ENCODE results near the gene LSP1.

LSP1 gene

GRCh38 chr11:1893581-1894359 lies 40.9 kb downstream of the LSP1 start:
- no peak for DNase-seq

DNA sequence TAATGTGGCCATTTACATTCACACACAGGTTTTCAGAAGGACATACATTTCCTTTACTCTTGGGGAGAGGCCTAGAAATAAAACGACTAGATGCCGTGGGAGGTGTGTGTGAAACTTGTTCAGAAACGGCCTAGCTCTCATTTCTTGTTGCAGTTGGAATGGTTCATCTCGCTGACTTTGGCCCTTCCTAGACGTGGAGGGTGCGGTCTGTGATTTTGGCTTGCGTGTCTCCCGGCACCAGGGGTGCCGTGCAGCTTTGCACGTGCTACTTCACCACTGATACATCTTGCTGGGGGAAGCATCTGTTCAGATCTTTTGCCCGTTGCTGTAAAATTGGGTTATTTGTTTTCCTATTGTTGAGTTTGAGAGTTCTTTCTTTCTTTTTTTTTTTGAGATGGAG lies 41.9 kb downstream of the LSP1 start:
- no peak for DNase-seq

GRCh38 chr11:1896468-1896867 lies 43.6 kb downstream of the LSP1 start:
- no peak for DNase-seq

DNA sequence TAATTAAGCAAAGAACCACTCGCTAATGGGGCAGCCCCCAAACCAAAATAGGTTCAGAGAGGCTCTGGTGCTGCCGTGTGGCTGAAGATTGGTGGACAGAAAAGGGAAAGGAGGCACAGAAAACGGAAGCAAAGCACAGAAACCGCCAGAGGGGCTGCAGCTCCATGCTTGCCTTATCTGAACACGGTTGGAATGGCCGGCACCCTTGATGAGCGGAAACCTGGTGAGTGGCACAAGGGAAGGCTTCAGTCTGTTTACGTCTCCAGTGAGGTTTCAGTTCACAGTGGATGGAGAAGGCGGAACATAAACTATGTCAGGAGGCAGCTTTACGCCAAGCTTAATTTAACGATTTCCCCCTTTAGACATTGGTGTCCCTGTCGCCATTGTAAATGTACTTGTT lies 44.0 kb downstream of the LSP1 start:
- DNase-seq: no peak

- no peak for DNase-seq
Observed at GRCh38 chr11:1899090-1899489, 46.2 kb downstream of the LSP1 start.

DNA sequence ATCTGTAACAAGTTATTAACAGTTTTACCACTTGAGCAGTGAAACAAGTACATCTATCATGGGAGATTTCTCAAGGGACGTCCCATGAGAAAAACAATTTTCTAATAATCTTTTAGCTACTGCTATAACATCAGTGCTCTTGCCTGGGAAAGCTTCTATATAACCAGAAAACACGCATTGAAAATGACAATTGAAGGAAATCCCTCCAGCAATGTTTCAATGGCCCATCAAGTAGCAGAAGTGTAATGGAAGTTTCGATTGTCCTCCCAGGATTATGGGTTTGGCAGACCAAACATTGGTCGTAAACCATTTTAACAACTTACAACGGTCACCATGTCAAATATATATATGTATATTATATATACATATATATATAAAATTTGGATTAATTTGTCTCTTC lies 46.8 kb downstream of the LSP1 start:
- no peak for DNase-seq

DNA sequence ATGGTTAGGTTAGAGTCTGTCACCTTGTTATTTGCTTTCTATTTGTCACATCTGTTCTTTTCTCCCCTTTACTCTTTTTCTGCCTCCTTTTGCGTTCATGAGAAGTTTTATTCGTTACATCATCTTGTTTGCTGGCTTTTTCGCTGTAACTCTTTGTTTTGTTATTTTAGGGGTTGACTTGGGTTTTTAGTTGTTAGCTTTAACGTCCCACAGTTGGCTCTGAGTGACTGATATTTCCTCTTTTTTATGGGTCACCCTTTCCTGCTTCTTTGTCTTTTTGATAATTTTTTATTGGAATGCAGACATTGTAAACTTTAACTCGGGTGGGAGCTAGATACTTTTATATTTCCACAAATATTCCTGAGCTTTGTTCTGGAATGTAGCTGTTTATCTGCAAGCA lies 53.3 kb downstream of the LSP1 start:
- no peak for DNase-seq

- no peak for DNase-seq
Observed at GRCh38 chr11:1906611-1907423, 53.9 kb downstream of the LSP1 start.

- DNase-seq: no peak
Observed at GRCh38 chr11:1908618-1909017, 55.7 kb downstream of the LSP1 start.

DNA sequence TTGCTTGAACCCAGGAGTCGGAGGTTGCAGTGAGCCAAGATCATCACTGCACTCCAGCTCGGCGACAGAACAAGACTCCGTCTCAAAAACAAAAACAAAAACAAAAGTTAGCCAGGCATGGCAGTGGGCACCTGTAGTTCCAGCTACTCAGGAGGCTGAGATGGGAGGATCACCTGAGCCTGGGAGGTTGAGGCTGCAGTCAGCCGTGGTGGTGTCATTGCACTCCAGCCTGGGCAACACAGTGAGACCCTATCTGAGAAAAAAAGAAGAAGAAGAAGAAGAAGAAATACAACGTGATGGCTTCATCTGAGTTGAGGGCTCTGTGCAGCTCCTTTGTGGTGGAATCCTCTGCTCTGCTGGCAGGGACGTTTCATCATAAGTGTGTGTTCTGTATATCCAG lies 56.6 kb downstream of the LSP1 start:
- DNase-seq: no peak

DNA sequence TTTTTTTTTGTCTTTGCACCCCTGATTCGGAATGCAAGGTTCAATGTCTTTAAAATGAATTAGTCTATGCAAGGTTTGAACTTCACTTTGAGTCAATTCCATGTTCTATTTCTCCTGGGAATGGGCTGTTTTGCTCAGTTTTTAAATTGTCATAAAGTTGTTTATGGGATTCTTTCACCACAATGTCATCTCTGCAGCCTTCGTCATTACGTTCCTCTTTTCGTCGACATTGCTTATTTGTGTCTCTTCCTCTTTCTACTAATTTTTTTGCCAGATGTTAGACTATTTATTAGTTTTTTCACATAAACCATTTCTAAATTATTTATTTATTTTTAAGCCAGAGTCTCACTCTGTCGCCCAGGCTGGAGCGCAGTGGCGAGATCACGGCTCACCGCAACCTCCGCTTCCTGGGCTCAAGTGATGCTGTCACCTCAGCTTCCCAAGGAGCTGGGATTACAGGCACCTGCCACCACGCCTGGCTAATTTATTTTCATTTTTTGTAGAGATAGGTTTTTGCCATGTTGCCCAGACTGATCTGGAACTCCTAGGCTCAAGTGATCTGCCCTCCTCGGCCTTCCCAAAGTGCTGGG lies 59.5 kb downstream of the LSP1 start:
- no peak for DNase-seq

- DNase-seq: no peak
Observed at GRCh38 chr11:1913271-1914060, 60.6 kb downstream of the LSP1 start.

DNA sequence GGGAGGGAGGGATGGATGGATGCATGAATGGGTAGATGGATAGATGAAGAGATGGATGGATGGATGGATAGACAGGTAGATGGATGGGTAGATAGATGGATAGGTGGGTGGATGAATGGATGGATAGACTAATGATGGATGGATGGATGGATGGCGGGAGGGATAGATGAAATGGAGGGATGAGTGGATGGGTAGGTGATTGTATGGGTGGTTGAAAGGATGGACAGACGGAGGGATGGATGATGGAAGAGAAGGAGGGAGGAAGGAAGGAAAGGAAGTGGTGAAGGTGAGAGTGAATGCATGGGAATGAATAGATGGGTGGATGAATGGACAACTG lies 62.9 kb downstream of the LSP1 start:
- DNase-seq: no peak

DNA sequence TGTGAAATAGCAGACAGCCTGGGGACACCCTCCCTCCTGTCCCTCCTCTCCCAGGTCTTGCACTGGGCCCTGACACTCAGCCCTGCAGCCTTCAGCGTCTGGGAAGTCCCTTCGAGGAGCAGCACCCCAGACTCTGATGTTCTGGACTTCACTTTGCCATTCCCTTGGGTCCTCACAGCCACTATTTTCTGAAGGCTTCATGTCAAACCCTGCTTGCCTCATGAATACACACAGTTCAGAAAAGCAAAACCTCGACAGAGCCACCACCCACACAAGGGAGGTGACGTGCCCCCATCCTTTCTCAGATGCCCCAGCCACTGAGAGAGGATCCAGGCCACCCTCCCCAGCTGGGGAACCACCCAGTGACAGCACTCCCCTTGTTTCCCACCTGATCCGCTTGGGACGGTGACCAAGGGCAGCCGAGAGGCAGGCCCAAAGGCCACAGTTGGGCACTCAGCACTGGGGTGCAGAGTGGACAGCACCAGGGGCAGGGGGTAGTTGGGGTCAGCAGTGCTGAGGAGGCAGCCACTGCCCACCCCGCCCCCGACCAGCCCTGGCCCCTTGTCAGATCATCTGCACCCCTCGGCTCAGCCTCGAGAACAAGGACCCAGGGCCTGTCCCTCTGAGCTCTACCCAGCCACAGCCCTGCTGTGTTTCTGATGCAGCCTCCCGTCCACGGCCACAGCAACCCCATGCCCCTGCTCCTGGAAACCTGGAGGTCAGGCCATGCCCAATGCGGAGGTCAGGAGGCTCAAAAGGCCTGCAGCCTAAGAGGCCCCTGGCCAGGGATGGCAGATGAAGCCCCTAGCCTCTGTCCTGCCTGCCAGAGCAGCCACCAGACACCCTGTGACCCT lies 63.5 kb downstream of the LSP1 start:
- DNase-seq: no peak

GRCh38 chr11:1916986-1917522 lies 64.2 kb downstream of the LSP1 start:
- DNase-seq: no peak

DNA sequence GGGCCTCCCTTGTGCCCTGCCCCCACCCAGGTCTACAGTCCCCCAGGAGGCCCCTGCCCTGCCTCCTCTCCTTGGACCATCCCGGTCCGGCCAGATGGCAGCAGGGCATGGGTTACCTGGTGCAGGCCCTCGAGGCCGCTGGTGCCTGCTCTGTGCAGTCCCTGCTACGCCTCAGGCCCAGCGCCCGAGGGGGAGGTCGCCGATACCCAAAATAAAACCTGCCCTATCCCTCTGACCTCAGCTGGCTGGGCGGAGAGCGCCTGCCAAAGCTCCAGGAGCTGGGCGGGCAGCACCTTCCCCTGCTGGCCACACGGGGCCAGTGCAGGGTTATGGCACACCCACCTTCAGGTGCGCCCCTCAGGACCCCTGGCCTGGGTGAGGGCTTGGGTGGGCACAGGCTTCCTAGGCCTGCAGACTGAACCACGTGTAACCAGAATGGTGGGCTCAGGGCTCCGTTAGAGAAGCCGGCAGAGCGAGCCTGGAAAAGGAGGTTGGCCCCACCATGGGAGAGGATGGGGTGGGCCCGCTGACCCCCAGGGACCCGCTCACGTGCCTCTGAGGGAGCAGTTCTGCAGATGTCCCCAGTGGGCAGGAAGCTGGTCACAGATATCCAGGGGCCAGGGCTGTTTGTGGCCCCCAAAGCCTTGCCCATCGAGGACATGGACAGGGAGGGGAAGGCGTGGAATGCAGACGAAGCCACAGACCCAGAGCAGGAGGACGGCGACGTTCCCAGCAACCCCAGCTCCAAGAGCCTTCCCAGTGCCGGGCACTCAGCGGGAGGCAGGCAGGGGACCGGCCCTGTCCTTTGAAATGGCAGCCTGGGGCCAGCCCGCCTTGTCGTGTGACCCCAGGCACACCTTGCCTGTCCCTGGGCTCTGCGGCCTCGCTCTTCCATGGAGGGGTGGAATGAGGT lies 64.9 kb downstream of the LSP1 start:
- DNase-seq: no peak

DNA sequence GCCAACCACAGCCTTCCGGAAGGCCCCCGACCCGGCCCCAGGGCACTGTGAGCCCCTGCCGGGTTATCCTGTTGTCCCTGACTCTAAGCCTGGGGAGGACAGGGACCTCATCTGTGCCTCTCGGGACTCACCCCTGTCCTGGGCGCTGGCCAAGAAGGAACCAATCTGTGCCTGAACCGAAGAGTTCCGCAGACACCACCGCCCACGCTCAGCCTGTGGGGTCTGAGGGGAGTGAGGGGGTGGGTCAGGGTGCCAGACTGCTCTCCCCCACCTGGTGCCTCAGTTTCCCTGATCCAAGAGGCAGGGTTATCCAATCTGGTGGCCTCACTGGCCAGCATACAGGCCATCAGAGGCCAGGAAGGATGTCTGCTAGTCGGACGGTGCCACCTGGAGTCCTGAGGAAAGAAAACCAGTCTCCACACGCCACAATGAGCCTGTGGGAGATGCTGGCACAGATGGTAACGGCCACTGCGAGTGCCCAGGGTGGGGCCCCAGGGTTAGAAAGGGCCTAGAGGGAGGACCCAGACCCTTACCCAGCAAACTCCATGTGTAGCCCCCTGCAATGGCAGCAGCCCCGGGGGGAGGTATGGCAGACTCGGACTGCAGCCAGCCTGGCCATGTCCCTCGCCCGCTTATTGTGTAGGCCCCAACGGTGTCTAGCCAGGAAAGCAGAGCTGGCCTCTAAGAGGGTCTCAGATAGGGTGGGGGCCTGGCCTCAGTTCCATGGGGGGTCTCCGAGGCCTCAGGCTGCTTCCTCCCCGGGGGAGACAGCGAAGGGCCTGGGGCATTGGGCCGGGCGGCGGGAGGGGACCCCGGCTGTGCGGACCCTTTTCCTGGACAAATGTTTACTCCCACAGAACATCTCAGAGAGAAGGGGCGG lies 65.8 kb downstream of the LSP1 start:
- DNase-seq: no peak

DNA sequence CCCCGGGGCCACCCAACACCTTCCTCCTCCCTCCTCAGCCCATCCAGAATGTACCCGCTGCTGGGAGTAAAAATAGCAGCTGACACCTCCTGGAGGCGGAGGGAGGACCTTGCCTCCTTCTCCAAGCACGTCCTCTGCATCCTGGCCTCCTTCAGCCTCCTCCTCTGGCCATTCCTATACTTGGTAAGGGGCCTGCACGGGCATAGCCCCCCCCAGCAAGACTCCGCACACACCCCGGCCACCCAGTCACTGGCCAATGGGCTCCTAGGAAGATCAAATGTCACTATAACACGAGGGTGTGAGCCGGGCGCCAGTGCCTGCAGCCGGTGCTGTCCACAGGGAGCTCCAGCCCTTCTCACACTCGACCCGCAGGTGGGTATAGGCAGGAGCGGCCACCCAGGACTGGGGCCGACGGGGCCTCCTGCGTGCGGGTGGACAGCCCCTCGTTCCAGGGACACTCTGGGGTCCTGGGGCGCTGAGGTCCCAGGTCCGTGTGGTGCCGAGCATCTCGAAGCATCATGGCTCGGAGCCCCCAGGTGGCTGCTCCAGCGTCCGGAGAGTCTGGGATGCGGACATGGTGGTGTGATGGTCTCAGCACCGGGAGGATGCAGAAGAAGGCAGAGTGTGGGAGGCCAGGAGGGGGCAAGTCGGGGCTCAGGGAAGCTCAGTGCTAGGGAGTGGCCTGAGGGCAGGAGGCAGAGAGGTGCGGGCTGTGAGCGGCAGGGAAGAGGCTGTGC lies 66.7 kb downstream of the LSP1 start, which contains the start of gene TNNT3:
Gene TNNT3 (plus strand): TSS at position 313 of the 737 bp plus-strand sequence. CDS start 3,172 bp downstream, outside the sequence.
- DNase-seq: no peak
